GM19467 (cell line): ENCODE results near the gene JAKMIP1.
"Not testable (repeated sequence)": the region's sequence is repeated elsewhere in the genome, so short reads cannot be mapped to it uniquely, and the experiment has no call there.

ENCODE experiments used
- ATAC-seq: cut with Tn5 transposase; IDR thresholded peaks from one replicate; pipeline ENCODE4 v1.9.1; 2021; ENCODE audit warnings: mild to moderate bottlenecking, moderate library complexity; ENCODE audit not compliant: unreplicated experiment

Gene JAKMIP1

GRCh38 chr4:6021831-6022606 is 178.3 kb downstream of the JAKMIP1 start:
- no peak for ATAC-seq

GRCh38 chr4:6020613-6021012 is 179.7 kb downstream of the JAKMIP1 start:
- no peak for ATAC-seq

- no peak for ATAC-seq
These were observed 180.8 kb downstream of the JAKMIP1 start for GRCh38 chr4:6019316-6020263.

- ATAC-seq = no peak
These were observed 182.0 kb downstream of the JAKMIP1 start, which contains the start of gene C4orf50 for GRCh38 chr4:6018331-6018730. C4orf50 (minus strand) TSS chr4:6018431.

- ATAC-seq = no peak
These were observed 182.5 kb downstream of the JAKMIP1 start for GRCh38 chr4:6017800-6018199.

- ATAC-seq = no peak
These were observed 183.3 kb downstream of the JAKMIP1 start for GRCh38 chr4:6017030-6017429.

GRCh38 chr4:6013564-6013963 is 186.8 kb downstream of the JAKMIP1 start:
- no peak for ATAC-seq

GRCh38 chr4:6012200-6012599 is 188.1 kb downstream of the JAKMIP1 start:
- ATAC-seq = no peak

GRCh38 chr4:6011686-6012085 is 188.7 kb downstream of the JAKMIP1 start:
- ATAC-seq = no peak

- no peak for ATAC-seq
These were observed 189.1 kb downstream of the JAKMIP1 start for GRCh38 chr4:6011271-6011671.

- ATAC-seq = no peak
These were observed 189.6 kb downstream of the JAKMIP1 start for GRCh38 chr4:6010789-6011188.

GRCh38 chr4:6009452-6009851 is 190.9 kb downstream of the JAKMIP1 start:
- no peak for ATAC-seq

- no peak for ATAC-seq
These were observed 191.5 kb downstream of the JAKMIP1 start for GRCh38 chr4:6008766-6009385.

- ATAC-seq = no peak
These were observed 192.2 kb downstream of the JAKMIP1 start for GRCh38 chr4:6008092-6008551.

- ATAC-seq = no peak
These were observed 195.2 kb downstream of the JAKMIP1 start for GRCh38 chr4:6005175-6005574.

GRCh38 chr4:6003485-6003884 is 196.9 kb downstream of the JAKMIP1 start:
- ATAC-seq = not testable (repeated sequence)

GRCh38 chr4:6002926-6003325 is 197.4 kb downstream of the JAKMIP1 start:
- no peak for ATAC-seq

- no peak for ATAC-seq
These were observed 197.9 kb downstream of the JAKMIP1 start for GRCh38 chr4:6002492-6002833.

GRCh38 chr4:6001680-6002491 is 198.5 kb downstream of the JAKMIP1 start:
- ATAC-seq = no peak

- ATAC-seq = no peak
These were observed 200.5 kb downstream of the JAKMIP1 start for GRCh38 chr4:5999830-6000365.
